ENCODE measurements around the gene PCGF5. TPM values are rescaled to one million over a fixed set of nuclear protein-coding genes. Genes with fewer than 3 reads are reported as not detected.
"Not testable (repeated sequence)": the region's sequence is repeated elsewhere in the genome, so short reads cannot be mapped to it uniquely, and the experiment has no call there.

The PCGF5 gene
- total and polyA plus RNA-seq, 9 donors, result 13.2 to 22.5 (median 17.5) TPM

- Histone ChIP-seq H3K36me3 (ENCODE audit: control insufficient read depth, insufficient read depth, low read length) (no peaks in the 10 kb centered on the region), H3K27ac (ENCODE audit: low read length) (no peak overlapping the region), H3K27me3 (ENCODE audit: control insufficient read depth, insufficient read depth, low read length) (peaks cover 2% of the 10 kb centered on the region), H3K4me1 (ENCODE audit: control insufficient read depth, insufficient read depth, low read length) (peaks cover 7% of the 10 kb centered on the region), H3K9me3 (replicated peaks; ENCODE audit: control insufficient read depth, low read depth, low read length) (no peaks in the 10 kb centered on the region), H3K4me3 (ENCODE audit: low read length) (no peak overlapping the region)
- 53% methylated on average over 3 of the region's 6 CpGs for WGBS (ENCODE audit: insufficient coverage)
- no peak for DNase-seq
These were observed 74.9 kb downstream of the PCGF5 start for GRCh38 chr10:91295346-91295745.

- no peak for DNase-seq
- Histone ChIP-seq H3K4me3 (ENCODE audit: low read length) (no peak overlapping the region), H3K9me3 (replicated peaks; ENCODE audit: control insufficient read depth, low read depth, low read length) (no peaks in the 10 kb centered on the region), H3K36me3 (ENCODE audit: control insufficient read depth, insufficient read depth, low read length) (no peaks in the 10 kb centered on the region), H3K4me1 (ENCODE audit: control insufficient read depth, insufficient read depth, low read length) (peaks cover 7% of the 10 kb centered on the region), H3K27me3 (ENCODE audit: control insufficient read depth, insufficient read depth, low read length) (peaks cover 2% of the 10 kb centered on the region), H3K27ac (ENCODE audit: low read length) (no peak overlapping the region)
- WGBS (ENCODE audit: insufficient coverage), result no CpG with 5 or more reads among the region's 2 CpGs
These were observed 76.0 kb downstream of the PCGF5 start for GRCh38 chr10:91296471-91296870.

GRCh38 chr10:91298224-91298871 is 77.9 kb downstream of the PCGF5 start:
- Histone ChIP-seq H3K9me3 (replicated peaks; ENCODE audit: control insufficient read depth, low read depth, low read length) (no peaks in the 10 kb centered on the region), H3K27me3 (ENCODE audit: control insufficient read depth, insufficient read depth, low read length) (no peaks in the 10 kb centered on the region), H3K4me3 (ENCODE audit: low read length) (peak overlapping the region; percentile 34), H3K4me1 (ENCODE audit: control insufficient read depth, insufficient read depth, low read length) (peaks cover 7% of the 10 kb centered on the region), H3K27ac (ENCODE audit: low read length) (no peak overlapping the region), H3K36me3 (ENCODE audit: control insufficient read depth, insufficient read depth, low read length) (no peaks in the 10 kb centered on the region)
- peak; percentile 79 for DNase-seq
- 2% methylated on average over 21 of the region's 23 CpGs for WGBS (ENCODE audit: insufficient coverage)

- Histone ChIP-seq H3K36me3 (ENCODE audit: control insufficient read depth, insufficient read depth, low read length) (no peaks in the 10 kb centered on the region), H3K27ac (ENCODE audit: low read length) (no peak overlapping the region), H3K4me3 (ENCODE audit: low read length) (no peak overlapping the region), H3K9me3 (replicated peaks; ENCODE audit: control insufficient read depth, low read depth, low read length) (no peaks in the 10 kb centered on the region), H3K4me1 (ENCODE audit: control insufficient read depth, insufficient read depth, low read length) (peaks cover 7% of the 10 kb centered on the region), H3K27me3 (ENCODE audit: control insufficient read depth, insufficient read depth, low read length) (no peaks in the 10 kb centered on the region)
- no peak for DNase-seq
- WGBS (ENCODE audit: insufficient coverage), result no CpG with 5 or more reads among the region's 1 CpG
These were observed 79.6 kb downstream of the PCGF5 start for GRCh38 chr10:91299999-91300575.

- 74% methylated on average over 3 of the region's 3 CpGs for WGBS (ENCODE audit: insufficient coverage)
- H3K36me3 ChIP-seq (ENCODE audit: control insufficient read depth, insufficient read depth, low read length); H3K27ac ChIP-seq (ENCODE audit: low read length); H3K4me3 ChIP-seq (ENCODE audit: low read length); H3K4me1 ChIP-seq (ENCODE audit: control insufficient read depth, insufficient read depth, low read length); DNase-seq; H3K9me3 ChIP-seq (replicated peaks; ENCODE audit: control insufficient read depth, low read depth, low read length); H3K27me3 ChIP-seq (ENCODE audit: control insufficient read depth, insufficient read depth, low read length): not testable (repeated sequence)
These were observed 82.5 kb downstream of the PCGF5 start for GRCh38 chr10:91302946-91303345.

GRCh38 chr10:91305979-91306378 is 85.5 kb downstream of the PCGF5 start:
- H3K4me3 ChIP-seq (ENCODE audit: low read length); H3K27ac ChIP-seq (ENCODE audit: low read length); H3K36me3 ChIP-seq (ENCODE audit: control insufficient read depth, insufficient read depth, low read length); H3K9me3 ChIP-seq (replicated peaks; ENCODE audit: control insufficient read depth, low read depth, low read length); H3K4me1 ChIP-seq (ENCODE audit: control insufficient read depth, insufficient read depth, low read length); DNase-seq; H3K27me3 ChIP-seq (ENCODE audit: control insufficient read depth, insufficient read depth, low read length): not testable (repeated sequence)
- WGBS (ENCODE audit: insufficient coverage), result 91% methylated on average over 6 of the region's 7 CpGs

GRCh38 chr10:91307489-91307888 is 87.0 kb downstream of the PCGF5 start:
- no peaks in the 10 kb centered on the region for H3K36me3 ChIP-seq (ENCODE audit: control insufficient read depth, insufficient read depth, low read length)
- no CpG with 5 or more reads among the region's 1 CpG for WGBS (ENCODE audit: insufficient coverage)
- DNase-seq, result no peak

GRCh38 chr10:91309711-91310110 is 89.2 kb downstream of the PCGF5 start:
- Histone ChIP-seq H3K9me3 (replicated peaks; ENCODE audit: control insufficient read depth, low read depth, low read length) (no peaks in the 10 kb centered on the region), H3K4me3 (ENCODE audit: low read length) (no peak overlapping the region), H3K27me3 (ENCODE audit: control insufficient read depth, insufficient read depth, low read length) (peaks cover 2% of the 10 kb centered on the region), H3K4me1 (ENCODE audit: control insufficient read depth, insufficient read depth, low read length) (peaks cover 5% of the 10 kb centered on the region), H3K27ac (ENCODE audit: low read length) (no peak overlapping the region), H3K36me3 (ENCODE audit: control insufficient read depth, insufficient read depth, low read length) (no peaks in the 10 kb centered on the region)
- WGBS (ENCODE audit: insufficient coverage), result 85% methylated on average over 2 of the region's 3 CpGs
- DNase-seq, result no peak

More at GRCh38 chr10:91307489-91307888, 87.0 kb downstream of the PCGF5 start:
- no peaks in the 10 kb centered on the region for H3K4me1 ChIP-seq (ENCODE audit: control insufficient read depth, insufficient read depth, low read length)
- no peak overlapping the region for H3K4me3 ChIP-seq (ENCODE audit: low read length)
- peaks cover 2% of the 10 kb centered on the region for H3K27me3 ChIP-seq (ENCODE audit: control insufficient read depth, insufficient read depth, low read length)
- H3K9me3 ChIP-seq (replicated peaks; ENCODE audit: control insufficient read depth, low read depth, low read length), result no peaks in the 10 kb centered on the region
- H3K27ac ChIP-seq (ENCODE audit: low read length), result no peak overlapping the region

- Histone ChIP-seq H3K27ac (ENCODE audit: low read length) (no peak overlapping the region), H3K4me3 (ENCODE audit: low read length) (no peak overlapping the region), H3K4me1 (ENCODE audit: control insufficient read depth, insufficient read depth, low read length) (peaks cover 5% of the 10 kb centered on the region), H3K36me3 (ENCODE audit: control insufficient read depth, insufficient read depth, low read length) (no peaks in the 10 kb centered on the region), H3K27me3 (ENCODE audit: control insufficient read depth, insufficient read depth, low read length) (peaks cover 2% of the 10 kb centered on the region), H3K9me3 (replicated peaks; ENCODE audit: control insufficient read depth, low read depth, low read length) (no peaks in the 10 kb centered on the region)
- DNase-seq, result no peak
These were observed 91.3 kb downstream of the PCGF5 start for GRCh38 chr10:91311601-91312381.

- Histone ChIP-seq H3K36me3 (ENCODE audit: control insufficient read depth, insufficient read depth, low read length) (no peaks in the 10 kb centered on the region), H3K9me3 (replicated peaks; ENCODE audit: control insufficient read depth, low read depth, low read length) (no peaks in the 10 kb centered on the region), H3K27ac (ENCODE audit: low read length) (no peak overlapping the region), H3K4me3 (ENCODE audit: low read length) (no peak overlapping the region), H3K4me1 (ENCODE audit: control insufficient read depth, insufficient read depth, low read length) (peaks cover 5% of the 10 kb centered on the region), H3K27me3 (ENCODE audit: control insufficient read depth, insufficient read depth, low read length) (peaks cover 2% of the 10 kb centered on the region)
- WGBS (ENCODE audit: insufficient coverage), result 100% methylated on average over 1 of the region's 2 CpGs
- DNase-seq, result no peak
These were observed 91.9 kb downstream of the PCGF5 start for GRCh38 chr10:91312382-91312733.

All from muscle of leg (tissue), 11 donors.